Measurements from ENCODE around the gene POFUT1. TPM values are rescaled to one million over a fixed set of nuclear protein-coding genes. Genes with fewer than 3 reads are reported as not detected.

Gene POFUT1
- total RNA-seq, 6 experiments from 2014 or later: 24.2 to 40.2 (median 28.7) TPM

DNA sequence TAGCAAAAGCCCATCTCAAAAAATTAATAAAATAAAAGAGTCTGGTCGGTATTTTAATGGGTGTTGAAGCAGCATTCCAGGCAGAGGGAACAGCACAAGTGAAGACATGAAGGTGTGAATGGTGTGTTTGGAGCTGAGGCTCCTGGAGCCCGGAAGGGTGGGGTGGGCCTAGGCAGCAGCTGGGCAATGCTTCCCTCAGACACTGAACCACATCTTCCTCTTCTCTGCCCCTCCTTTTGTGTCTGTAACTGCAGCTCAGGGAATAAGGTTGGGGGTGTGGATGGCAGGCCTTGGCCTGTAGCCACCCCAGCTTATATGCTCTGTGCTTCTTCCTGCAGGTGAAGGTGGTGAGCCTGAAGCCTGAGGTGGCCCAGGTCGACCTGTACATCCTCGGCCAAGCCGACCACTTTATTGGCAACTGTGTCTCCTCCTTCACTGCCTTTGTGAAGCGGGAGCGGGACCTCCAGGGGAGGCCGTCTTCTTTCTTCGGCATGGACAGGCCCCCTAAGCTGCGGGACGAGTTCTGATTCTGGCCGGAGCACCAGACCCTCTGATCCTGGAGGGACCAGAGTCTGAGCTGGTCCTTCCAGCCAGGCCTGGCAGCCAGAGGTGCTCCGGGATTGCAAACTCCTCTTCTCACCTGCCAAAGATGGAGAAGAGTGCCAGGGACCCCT is 26.6 kb downstream of the POFUT1 start:
- Histone ChIP-seq H3K36me3 (peaks cover 0 to 30% (median 10%) of the 10 kb centered on the region in 4 donors), H3K4me3 (no peak overlapping the region), H3K4me1 (peaks cover 0 to 29% (median 8%) of the 10 kb centered on the region in 4 donors), H3K27me3 (no peaks in the 10 kb centered on the region), H3K27ac (no peak overlapping the region), H3K9me3 (no peaks in the 10 kb centered on the region)
- 94% methylated on average over 7 of the region's 13 CpGs for WGBS (ENCODE audit: insufficient coverage, low coverage, low lambda C conversion rate, missing lambda C conversion rate)
- intact Hi-C loops (cut with DNase I): no loop called here
- TF ChIP-seq, protein P1, sequence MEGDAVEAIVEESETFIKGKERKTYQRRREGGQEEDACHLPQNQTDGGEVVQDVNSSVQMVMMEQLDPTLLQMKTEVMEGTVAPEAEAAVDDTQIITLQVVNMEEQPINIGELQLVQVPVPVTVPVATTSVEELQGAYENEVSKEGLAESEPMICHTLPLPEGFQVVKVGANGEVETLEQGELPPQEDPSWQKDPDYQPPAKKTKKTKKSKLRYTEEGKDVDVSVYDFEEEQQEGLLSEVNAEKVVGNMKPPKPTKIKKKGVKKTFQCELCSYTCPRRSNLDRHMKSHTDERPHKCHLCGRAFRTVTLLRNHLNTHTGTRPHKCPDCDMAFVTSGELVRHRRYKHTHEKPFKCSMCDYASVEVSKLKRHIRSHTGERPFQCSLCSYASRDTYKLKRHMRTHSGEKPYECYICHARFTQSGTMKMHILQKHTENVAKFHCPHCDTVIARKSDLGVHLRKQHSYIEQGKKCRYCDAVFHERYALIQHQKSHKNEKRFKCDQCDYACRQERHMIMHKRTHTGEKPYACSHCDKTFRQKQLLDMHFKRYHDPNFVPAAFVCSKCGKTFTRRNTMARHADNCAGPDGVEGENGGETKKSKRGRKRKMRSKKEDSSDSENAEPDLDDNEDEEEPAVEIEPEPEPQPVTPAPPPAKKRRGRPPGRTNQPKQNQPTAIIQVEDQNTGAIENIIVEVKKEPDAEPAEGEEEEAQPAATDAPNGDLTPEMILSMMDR (IDR thresholded peaks at IDR 0.05): no peak
- TF ChIP-seq POLR2A (IDR thresholded peaks at IDR 0.05): no peak
- ATAC-seq (no peak), DNase-seq (no peak)

DNA sequence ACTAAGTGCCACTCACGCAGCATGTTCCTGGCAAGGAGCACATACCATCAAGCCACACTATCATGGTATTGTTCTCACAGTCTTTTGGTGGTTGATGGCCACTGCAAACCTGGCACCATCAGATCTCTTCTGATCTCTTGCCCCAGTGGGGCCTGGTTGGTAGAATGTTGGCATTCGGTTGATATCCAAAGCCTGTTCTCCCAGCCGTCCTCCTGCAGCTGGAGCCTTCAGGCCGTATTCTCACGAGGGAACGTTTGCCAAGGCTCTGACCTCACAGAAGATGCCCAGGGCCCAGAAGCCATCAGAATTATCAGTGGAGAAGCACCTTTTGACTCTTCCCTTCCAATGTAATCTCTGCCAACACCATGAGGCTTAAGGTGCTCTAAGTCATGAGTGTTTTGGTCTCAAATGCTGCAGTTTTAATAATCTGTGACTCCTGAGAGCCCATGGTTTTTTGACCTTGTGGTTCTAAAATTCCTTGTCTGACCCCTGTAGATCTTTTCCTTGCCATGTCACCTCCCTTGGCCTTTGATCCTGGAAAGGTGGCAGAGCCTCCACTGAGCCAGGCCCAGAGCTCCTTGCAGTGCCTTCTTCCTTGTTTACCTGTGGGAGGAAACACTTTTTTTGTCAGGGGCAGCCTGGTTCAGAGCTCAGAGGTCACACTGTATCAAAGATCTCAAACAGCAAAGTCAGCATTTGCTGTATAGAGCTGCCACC is 27.8 kb downstream of the POFUT1 start:
- ATAC-seq: peak; percentile 85 to 91 (median 90)
- H3K4me3 ChIP-seq: no peak overlapping the region
- WGBS (ENCODE audit: insufficient coverage, low coverage, low lambda C conversion rate, missing lambda C conversion rate): no CpG with 5 or more reads among the region's 6 CpGs
- peaks cover 0 to 38% (median 8%) of the 10 kb centered on the region in 4 donors for H3K4me1 ChIP-seq
- TF ChIP-seq POLR2A (IDR thresholded peaks at IDR 0.05): no peak
- TF ChIP-seq, protein P1 (IDR thresholded peaks at IDR 0.05): no peak
- H3K9me3 ChIP-seq: no peaks in the 10 kb centered on the region
- no peaks in the 10 kb centered on the region for H3K27me3 ChIP-seq
- peaks cover 0 to 30% (median 10%) of the 10 kb centered on the region in 4 donors for H3K36me3 ChIP-seq
- peak; percentile 34 to 84 (median 69) for DNase-seq
- intact Hi-C loops (cut with DNase I): no loop called here
- H3K27ac ChIP-seq: peak overlapping the region in 1 of 3 donors; percentile 76

DNA sequence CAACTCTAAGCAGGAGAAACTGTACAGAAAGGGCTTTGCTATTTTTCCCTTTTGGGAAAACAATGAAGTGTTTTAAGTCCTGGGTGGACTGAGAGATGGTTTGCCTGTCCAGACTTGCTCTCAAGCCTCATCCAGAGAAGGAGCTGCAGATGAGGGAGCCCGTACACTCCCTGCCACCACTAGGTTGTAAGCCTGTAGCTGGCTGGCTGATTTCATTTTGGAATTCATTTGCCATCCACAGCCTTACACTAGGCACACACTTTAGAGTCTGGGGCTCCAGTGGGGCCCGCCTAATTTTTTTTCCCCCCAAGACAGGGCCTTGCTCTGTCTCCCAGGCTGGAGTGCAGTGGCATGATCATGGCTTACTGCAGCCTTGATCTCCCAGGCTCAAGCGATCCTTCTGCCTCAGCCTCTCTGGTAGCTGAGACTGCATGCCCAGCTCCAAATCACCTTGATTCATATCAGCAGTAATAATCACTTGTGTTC is 28.4 kb downstream of the POFUT1 start:
- Histone ChIP-seq H3K4me1 (peaks cover 0 to 41% (median 8%) of the 10 kb centered on the region in 4 donors), H3K27ac (peak overlapping the region in 2 of 3 donors; percentile 5 to 76)

DNA sequence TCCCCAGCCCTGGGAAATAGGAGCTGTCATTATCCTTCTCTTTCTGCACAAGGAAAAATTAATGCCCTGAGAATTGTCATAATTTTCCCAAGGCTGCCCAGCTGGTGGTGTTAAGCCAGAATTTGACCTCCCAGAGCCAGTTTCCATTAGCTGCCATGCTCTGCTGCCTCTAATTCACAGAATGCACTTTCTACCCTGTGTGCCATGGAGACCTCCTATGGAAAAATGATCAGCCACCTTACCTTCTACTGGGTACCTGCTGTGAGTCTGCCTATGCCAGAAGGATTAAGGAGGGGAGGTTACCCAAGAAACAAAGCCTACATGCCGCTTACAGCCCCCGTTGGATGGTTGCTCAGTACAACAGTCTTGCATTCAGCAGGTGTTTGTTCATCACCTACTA is 29.1 kb downstream of the POFUT1 start:
- H3K27ac ChIP-seq: peak overlapping the region in 1 of 3 donors; percentile 76

More for the DNA sequence above, 28.4 kb downstream of the POFUT1 start:
- ATAC-seq (peak; percentile 3 to 41 (median 22)), DNase-seq (no peak)
- H3K9me3 ChIP-seq: no peaks in the 10 kb centered on the region
- peaks cover 0 to 24% (median 10%) of the 10 kb centered on the region in 4 donors for H3K36me3 ChIP-seq
- H3K27me3 ChIP-seq: no peaks in the 10 kb centered on the region
- 60% methylated on average over 3 of the region's 3 CpGs for WGBS (ENCODE audit: insufficient coverage, low coverage, low lambda C conversion rate, missing lambda C conversion rate)
- TF ChIP-seq, protein P1 (IDR thresholded peaks at IDR 0.05): no peak
- TF ChIP-seq POLR2A (IDR thresholded peaks at IDR 0.05): no peak
- intact Hi-C loops (cut with DNase I): no loop called here
- no peak overlapping the region for H3K4me3 ChIP-seq

More for the DNA sequence above, 29.1 kb downstream of the POFUT1 start:
- H3K27me3 ChIP-seq: no peaks in the 10 kb centered on the region
- TF ChIP-seq POLR2A (IDR thresholded peaks at IDR 0.05): no peak
- TF ChIP-seq, protein P1 (IDR thresholded peaks at IDR 0.05): no peak
- ATAC-seq: no peak
- DNase-seq: no peak
- H3K9me3 ChIP-seq: no peaks in the 10 kb centered on the region
- WGBS (ENCODE audit: insufficient coverage, low coverage, low lambda C conversion rate, missing lambda C conversion rate): 100% methylated on average over 2 of the region's 2 CpGs
- peaks cover 0 to 20% (median 8%) of the 10 kb centered on the region in 4 donors for H3K36me3 ChIP-seq
- intact Hi-C loops (cut with DNase I): no loop called here
- no peak overlapping the region for H3K4me3 ChIP-seq
- peaks cover 0 to 38% (median 8%) of the 10 kb centered on the region in 4 donors for H3K4me1 ChIP-seq
